Stimulated activated CD8-positive, alpha-beta memory T cell treated with anti-CD3 and anti-CD28 coated beads, Interleukin-12 subunit alpha, Interleukin-12 subunit beta, amount 100 ng/mL, for 1 hour (primary cell): ENCODE data around the gene KLHL8.

Source experiments
- DNase-seq: peaks from one replicate; pipeline ENCODE4 v3.0.0-alpha.2; 2020; ENCODE audit warnings: low read depth

The KLHL8 gene

DNA sequence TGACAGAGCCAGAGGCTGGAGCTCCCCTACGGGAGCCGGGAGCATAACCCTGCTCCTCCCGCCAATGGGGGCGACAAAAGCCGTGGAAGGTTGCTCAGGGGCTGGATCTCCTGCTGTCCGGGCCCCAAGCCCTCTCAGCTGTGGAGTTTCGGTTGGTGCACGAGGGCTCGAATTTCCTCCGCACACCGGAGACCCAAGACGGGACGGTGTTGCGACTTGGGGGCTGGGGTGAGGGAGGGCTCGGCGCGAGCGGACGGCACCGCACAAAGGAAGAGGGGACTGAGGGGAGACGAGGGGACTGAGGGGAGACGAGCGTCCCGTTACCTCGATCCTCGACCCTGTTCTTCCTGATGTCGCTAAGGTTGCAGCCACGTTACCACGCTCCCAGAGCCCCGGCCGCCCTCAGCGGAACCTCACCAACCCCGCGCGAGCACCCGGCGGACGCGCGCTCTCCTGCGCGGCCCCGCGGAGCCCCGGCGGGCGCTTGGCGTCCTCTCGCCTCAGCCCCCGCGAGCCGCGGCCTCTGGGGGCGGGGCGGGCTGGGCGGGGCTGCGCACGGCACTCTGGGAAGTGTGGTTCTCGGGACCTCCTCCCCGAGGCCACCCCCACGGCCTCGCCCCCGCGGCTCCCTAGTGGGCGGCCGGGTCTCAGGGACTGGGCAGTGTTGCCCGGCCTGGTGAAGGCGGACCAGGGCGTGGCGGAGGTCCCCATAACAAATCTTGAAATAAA is at the start of gene KLHL8:
TSS of gene KLHL8 (minus strand) at position 525 of the 729 bp plus-strand sequence. CDS start 25,079 bp downstream, outside the sequence.
- DNase-seq, result peak; percentile 63

DNA sequence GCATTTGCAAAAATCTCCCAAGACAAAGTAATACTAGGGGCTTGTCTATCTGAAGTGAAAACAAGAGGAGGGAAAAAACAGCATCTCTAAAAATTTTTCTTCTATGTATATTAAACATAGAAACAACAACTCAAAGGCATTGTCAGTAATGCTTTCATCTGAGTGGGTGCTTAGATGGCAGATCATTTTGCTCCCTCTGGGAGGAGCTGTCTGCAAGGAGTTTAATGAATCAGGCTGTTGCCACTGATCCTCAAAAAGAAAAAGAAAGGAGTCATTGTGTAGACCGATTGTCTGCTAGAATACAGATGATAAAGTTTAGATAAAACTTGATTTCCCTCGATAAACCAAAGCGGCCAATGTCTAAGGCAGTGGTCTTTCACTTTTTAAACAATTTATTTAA is 49.7 kb upstream of the KLHL8 start:
- no peak for DNase-seq

DNA sequence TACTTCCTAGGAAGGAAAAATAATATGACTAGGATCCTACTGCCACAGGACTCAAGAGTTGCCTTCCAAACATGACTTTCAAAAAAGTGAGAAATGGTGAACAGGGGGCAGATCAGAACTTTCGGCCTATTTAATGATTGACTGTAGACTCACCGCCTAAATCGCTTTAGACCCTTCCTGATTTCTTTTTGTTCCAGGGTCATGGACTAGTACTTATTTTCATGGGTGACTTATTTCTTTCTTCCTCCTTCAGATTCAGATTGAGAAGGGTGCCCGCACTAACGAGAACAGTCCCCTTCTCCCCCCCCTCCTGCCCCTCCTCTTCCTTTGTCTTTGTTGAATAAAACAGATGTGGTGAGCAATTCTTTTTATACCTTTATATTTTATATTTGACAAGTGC is 48.0 kb upstream of the KLHL8 start:
- no peak for DNase-seq

DNA sequence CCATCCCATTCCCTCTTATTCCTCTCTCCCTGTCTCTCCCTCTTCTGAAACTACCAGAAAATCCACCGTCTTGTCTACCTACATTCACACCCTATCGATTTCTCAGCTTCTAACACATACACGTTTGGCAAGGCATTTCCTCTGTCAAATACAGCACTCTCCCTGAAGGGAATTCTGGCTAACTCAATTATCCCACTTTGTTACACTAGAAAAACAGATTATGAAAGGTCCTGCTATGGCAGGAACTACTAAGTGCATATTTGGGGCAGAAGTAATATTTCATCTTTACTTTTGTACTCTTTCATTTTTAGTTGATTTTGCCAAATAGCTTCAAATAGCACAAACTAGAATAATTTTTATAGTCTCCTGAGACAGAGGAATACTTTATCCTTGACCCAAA is 46.6 kb upstream of the KLHL8 start:
- no peak for DNase-seq

DNA sequence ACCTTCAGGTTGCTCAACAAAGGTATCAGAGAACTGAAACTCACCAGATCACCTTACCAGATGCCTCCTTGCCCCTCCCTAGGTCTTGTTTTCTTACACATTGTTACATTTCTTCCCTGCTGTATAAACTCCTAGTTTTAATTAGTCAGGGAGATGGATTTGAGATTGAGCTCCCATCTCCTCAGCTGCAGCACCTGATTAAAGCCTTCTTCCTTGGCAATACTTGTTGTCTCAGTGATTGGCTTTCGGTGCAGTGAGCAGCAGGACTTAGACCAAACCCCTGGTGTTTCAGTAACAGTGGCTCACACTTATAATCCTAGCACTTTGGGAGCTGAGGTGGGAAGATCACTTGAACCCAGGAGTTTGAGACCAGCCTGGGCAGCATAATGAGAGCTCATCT is 42.5 kb upstream of the KLHL8 start:
- DNase-seq, result no peak

DNA sequence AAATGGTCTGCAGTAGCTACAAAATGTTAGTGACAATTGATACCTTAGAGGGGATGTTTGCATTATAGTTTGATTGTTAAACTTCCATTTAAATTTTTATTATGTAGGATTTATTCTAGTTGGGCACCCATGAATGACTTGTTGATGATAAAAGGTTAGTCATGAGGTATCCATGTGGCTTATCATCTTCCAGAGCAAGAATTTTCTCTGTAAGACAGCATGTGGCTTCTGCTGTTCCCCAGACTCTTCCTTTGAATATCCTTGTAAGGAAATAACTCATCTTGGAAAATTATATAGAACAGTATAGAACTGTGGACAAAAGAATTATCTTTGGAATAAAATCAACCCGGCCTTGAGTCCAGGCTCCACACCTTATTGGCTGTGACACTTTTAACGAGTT is 40.1 kb upstream of the KLHL8 start:
- DNase-seq, result no peak

DNA sequence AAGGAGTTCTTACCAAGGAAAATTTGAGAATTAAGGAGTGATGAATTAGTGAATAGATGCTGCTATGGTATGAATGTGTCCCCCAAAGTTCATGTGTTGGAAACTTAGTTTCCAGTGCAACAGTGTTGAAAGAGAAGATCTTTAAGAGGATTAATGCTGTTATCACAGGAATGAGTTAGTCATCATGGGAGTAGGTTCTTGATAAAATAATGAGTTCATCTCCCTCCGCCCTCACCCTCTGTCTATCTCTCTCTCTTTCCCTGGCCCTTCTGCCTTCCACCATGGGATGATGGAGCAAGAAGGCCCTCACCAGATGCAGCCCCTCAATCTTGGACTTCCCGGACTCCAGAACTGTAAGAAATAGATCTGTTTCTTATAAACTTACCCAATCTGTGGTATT is 38.3 kb upstream of the KLHL8 start:
- DNase-seq, result no peak

DNA sequence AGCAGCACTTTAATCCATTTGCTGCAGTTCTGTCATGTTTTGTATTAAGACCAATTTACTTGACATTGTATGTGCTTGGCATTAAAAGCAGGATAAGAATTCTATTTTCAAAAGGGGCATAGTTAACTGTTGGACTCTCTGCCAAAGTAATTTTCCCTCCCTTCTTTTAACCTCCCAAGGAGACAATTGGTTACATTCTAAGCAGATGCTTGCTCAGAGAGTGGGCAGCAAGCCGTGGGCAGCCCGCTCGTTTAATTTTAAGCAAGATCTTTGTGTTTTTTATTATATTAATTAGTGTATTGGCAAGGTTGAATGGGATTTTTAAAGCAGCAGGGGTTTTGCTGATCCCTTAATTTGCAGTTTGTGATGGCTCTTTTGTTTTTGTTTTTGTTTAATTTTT is 37.1 kb upstream of the KLHL8 start:
- DNase-seq, result no peak

DNA sequence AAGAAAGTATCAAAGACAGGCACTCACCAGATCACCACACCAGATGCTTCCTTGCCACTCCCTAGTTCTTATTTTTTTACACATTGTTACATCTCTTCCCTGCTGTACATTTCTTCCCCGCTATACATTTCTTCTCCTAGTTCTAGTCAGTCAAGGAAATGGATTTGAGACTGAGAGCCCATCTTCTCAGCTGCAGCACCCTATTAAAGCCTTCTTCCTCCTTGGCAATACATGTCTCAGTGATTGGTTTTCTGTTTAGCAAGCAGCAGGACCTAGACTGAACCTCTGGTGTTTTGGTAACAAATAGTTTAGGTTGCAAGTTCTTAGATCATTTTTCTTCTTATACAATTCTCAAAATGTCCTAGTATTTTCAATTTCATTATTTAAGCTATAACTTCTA is 35.3 kb upstream of the KLHL8 start:
- no peak for DNase-seq

DNA sequence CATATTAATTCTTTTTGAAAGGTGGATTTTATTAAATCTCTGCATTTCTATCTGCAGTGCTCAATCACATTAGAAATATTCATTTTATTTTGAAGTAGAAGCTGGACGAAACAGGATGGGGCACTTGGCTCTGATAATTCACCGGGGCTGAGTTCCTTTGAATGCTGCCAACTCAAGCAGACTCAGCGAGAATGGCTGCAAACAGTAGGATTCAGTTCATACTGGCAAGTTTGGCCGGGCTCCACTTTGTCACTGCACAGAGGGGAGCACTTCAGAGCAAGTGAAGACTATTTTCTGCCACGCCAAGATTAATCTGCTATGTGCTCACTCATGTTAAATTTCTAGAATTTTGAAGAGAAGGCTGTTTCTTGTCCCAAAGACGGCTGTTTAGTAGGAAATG is 30.7 kb upstream of the KLHL8 start:
- no peak for DNase-seq

DNA sequence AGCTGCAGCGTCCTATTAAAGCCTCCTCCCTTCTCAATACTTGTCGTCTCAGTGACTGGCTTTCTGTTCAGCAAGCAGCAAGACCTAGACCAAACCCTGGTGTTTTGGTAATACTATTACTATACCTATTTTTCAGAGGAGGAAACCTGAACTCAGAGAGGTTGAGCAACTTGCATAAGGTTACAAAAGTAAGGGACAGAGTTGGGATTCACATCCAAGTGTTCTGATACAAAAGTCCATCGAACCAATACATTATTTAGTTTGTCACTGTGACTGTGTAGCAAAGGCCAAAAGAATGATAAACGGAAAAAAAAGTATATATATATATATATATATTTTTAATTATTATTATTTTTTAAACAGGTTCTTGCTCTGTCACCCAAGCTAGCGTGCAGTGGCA is 29.9 kb upstream of the KLHL8 start:
- no peak for DNase-seq

DNA sequence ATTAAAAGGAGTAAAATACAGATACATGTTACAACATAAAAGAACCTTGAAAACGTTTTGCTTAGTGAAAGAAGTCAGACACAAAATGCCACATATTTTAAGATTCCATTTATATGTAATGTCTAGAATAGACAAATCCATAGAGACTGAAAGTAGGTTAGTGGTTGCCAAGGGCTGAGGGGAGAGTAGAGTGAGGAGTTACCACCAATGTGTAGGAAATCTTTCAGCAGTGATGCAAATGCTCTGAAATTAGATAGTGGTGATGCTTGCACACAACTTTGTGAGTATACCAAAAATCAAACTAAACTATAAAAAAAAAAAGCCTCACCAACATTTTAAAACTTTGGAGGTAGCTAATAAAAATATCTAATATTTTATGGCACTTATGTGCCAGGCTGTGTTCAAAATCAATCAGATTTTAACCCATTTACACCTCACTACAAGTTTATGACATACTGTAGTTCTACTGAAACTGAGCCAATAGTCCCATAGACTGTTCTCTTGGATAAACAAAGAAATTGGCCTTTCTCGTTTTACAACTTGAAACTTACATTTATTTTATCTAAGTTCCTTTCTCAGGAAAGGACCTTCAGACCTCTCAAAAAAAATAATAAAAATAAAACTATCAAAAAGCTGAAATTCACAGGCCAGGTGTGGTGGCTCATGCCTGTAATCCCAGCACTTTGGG is 29.1 kb upstream of the KLHL8 start:
- DNase-seq, result no peak

DNA sequence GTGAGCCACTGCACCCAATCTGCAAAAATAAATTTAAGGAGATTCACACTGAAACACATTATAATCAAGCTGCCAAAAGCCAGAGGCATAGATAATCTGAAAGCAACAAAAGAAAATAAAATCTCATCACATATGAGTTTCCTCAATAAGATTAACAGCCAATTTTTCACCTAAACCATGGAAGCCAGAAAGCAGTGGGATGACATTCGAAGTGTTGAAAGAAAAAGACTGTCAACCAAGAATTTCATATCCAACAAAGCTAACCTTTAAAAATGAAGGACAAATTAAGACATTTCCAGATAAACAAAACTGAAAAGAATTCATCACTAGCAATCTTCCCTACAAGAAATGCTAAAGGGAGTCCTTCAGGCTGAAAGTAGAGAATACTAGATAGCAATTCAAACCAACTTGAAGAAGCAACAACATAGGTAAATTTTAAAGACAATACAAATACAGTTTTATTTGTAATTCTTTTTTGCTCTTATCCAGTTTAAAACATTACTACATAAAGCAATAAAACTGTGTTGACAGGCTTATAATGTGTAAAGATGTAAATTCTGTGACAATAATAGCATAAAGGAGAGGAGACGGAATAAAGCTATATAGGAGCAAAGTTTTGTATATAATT is 23.1 kb upstream of the KLHL8 start:
- no peak for DNase-seq

DNA sequence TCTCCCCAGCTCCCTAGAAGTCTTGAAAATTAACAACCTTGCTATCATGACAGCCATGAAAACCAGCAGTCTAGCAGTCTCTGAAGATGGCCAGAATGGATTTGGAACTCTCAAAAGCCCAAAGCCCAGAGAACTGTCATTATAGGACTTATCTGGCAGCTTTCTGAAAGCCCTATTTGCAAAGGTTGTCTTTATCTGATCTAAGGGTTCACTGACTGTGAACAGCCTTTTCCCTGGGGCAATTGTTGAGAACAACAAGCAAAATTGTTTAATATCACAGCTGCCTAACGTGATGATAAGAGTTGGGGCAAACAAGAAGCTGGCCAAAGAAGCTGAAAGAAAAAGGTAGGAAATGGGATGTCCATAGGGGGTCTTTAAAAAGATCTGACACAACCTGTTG is 20.9 kb upstream of the KLHL8 start:
- no peak for DNase-seq

DNA sequence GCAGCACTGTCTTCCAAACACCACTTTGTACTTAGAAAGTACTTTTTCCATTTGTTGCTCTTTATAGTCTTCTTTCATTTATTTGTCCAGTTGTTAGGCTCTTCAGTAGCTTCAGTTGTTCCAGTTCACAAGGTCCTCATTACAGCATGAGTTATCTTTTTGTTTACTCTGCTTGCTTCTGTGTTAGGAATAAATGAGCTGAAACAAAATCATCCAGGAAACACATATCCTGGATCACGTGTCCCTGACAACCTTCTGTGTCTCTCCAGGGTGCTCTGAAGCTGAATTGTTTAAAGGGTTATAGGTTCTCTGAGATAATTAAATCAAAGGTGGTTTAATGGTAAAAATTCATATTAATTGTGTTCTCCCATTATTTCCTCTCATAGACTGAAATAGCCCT is 19.9 kb upstream of the KLHL8 start:
- DNase-seq, result no peak

DNA sequence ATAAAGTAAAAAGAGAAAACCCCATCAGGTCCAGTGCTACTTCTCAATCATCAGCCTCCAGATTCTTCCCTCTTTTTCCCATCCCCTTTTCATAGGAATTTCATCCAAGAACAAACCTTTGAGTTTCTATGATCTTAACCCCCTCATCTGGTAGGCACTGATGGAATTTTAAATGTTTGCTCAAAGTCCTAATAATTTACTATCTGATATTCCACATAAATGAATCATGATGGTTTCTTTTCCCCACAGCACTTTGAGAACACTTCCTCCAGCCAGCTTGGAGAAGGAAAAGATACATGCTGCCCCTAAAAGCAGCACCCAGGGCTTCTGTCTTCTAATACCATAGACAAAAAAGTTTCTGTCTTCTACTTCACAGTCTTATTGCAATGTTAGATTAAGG is 19.4 kb upstream of the KLHL8 start:
- DNase-seq, result no peak

DNA sequence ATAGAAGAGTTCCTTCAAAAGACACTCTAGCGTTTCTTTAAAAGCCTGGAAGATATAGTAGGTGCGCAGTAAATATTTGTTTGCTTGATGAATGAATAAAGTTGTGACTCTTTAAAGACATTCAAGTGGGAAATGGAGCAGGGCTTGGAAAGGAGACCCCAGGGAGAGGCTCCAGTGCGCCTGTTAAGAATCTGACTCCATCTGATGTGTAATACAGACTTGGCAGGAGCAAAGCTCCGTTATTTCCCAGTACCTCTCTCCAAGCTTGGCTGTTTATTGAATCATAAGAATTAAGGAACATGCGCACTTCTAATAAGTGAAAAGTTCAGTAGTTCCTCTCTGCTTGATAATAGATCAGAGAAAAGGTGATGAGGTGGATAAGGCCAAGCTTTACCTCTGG is 18.8 kb upstream of the KLHL8 start:
- DNase-seq, result no peak

DNA sequence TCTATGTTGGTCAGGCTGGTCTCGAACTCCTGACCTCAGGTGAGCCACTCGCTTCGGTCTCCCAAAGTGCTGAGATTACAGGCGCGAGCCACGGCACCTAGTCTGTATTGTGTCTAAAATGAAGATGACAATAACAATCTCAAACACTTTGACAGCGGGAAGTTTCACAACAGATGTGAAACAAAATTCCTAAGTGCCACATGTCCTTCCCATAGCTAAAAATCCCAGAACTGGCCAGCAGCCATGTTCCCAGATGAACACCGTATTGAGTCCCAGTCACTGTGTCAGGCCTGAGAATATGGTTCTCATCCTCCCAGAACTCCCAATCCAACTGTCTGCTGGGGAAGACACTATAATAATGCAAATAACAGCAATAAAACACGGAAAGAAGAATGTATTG is 16.4 kb upstream of the KLHL8 start:
- DNase-seq, result no peak

DNA sequence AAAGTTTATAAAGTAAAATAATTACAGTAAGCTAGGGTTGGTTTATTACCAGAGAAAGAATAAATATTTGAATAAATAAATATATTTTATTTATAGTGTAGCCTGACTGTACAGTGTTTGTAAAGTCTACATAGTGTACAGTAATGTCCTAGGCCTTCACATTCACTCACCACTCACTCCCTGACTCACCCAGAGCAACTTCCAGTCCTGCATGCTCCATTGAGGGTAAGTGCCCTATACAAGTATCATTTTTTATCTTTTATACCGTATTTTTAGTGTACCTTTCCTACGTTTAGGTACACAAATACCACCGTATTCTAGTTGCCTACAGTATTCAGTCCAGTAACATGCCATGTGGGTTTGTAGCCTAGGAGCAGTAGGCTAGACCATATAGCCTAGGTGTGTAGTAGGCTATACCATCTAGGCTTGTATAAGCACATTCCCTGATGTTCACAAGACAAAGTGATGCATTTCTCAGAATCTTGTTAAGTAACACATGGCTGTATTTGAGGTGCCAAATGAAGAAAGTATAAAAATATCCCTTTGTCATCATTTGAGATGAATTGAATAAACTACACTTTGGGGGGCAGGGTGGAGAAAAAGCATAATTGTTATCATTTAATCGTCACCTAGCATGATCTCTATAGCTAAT is 14.7 kb upstream of the KLHL8 start:
- DNase-seq, result no peak

DNA sequence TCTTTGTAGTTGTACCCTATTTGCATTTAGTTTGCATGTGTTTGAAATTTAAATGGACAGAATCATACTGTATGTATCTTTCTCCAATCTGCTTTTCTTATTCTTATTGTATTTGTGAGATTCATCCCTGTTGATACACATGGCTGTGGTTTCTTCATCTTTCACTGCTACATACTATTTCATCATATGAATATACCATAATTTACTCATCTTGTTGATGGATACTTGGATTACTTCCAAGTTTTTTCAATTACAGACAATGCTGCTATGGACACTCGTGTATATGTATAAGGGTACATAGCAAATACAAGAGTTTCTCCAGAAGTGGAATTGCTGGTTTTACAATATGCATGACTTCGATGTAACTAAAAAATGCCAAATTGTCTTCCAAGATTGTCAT is 11.8 kb upstream of the KLHL8 start:
- no peak for DNase-seq

DNA sequence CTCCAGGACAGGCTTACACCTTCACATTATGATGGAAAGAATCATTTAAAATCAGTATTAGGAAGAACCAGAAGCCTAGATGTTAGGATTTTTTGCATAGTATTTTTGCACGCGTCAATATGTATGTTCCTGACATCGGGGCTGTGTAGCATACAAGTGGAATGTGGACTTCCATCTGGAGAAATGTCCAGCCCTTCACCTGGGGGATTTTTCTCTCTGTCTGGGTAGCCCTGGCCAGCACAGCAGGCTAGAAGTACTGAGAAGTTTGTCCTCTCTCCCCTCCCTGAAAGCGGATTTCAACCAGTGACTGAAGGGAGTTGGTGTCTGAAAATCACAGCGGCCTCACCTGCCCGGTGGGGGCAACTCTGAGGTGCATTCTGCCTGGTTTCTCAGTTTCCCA is 10.4 kb upstream of the KLHL8 start:
- no peak for DNase-seq

DNA sequence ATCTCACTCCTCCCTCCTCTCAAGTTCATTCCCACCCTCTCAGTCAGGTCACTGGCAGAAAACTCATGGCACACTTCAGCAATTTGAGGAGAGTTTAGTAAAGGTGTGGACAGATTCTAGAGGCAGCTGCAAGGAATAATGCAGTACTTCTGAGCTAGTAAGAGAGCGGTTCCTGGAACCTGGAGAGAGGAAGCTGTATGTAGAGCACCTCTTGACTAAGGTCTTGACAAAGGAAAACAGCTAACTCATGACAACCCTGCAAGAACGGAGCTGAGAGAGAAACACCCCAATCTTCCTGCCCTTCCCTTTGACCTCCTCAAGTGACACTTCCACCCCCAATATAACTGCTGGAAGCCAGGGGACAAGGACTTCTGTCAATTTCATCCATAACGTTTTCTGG is 9.6 kb upstream of the KLHL8 start:
- no peak for DNase-seq

DNA sequence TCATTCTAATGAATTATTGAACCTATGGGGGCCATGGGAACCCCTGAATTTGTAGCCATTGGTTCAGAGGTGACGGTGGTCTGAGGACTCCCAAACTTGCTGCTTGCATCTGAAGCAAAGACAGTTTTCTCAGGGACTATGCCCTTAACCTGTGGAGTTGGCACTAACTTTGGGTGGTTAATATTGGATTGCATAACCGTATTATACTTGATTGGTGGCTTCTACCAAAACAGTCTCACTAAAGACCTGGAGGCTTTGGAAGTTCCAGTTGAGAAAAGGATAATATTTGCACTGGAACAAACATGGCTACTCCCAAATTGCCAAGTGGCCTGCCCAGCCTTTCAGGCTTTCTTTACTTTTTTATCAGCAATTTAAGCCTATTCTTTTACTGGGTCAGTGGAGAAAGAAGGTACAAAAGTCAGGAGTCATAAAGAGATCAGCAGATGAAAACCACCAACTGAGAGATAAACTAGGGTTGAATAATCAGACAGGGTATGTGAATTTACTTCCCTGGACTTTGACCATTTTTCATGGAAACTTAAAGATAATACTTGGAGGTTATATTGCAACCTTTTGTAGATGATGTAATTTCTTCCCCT is 7.9 kb upstream of the KLHL8 start:
- no peak for DNase-seq
